H9 (cell line): Measurements from ENCODE around the gene G3BP1. TPM values are rescaled to one million over a fixed set of nuclear protein-coding genes. Genes with fewer than 3 reads are reported as not detected.

ENCODE experiments used
- DNase-seq: peaks from one replicate; pipeline ENCODE4 v3.0.0-alpha.2; 2017
- H2AFZ ChIP-seq: one replicate; pipeline ENCODE4 v1.6.1; 2013; ENCODE audit warnings: mild to moderate bottlenecking, low read length, control low read depth, moderate library complexity
- H2AK5ac ChIP-seq: 2 replicates; pipeline ENCODE4 v1.6.1; 2013; ENCODE audit warnings: low read length, control low read depth, mixed read lengths; ENCODE audit not compliant: insufficient read length
- H2BK120ac ChIP-seq: one replicate; pipeline ENCODE4 v1.6.1; 2013; ENCODE audit warnings: low read depth, mild to moderate bottlenecking, low read length, control low read depth, inconsistent platforms; ENCODE audit not compliant: poor library complexity, severe bottlenecking
- H2BK12ac ChIP-seq: 2 replicates; pipeline ENCODE4 v1.6.1; 2013; ENCODE audit warnings: low read length, control low read depth, mixed read lengths, low read depth; ENCODE audit not compliant: insufficient read length
- H2BK15ac ChIP-seq: 2 replicates; pipeline ENCODE4 v1.6.1; 2013; ENCODE audit warnings: low read depth, low read length, control low read depth
- H2BK20ac ChIP-seq: one replicate; pipeline ENCODE4 v1.6.1; 2013; ENCODE audit warnings: low read depth, mild to moderate bottlenecking, low read length, control low read depth, inconsistent platforms; ENCODE audit not compliant: poor library complexity, severe bottlenecking
- H2BK5ac ChIP-seq: 2 replicates; pipeline ENCODE4 v1.6.1; 2013; ENCODE audit warnings: low read length, control low read depth, mixed read lengths; ENCODE audit not compliant: insufficient read length
- H3K14ac ChIP-seq: 2 replicates; pipeline ENCODE4 v1.6.1; 2013; ENCODE audit warnings: low read length, control low read depth; ENCODE audit not compliant: insufficient read depth
- H3K18ac ChIP-seq: 2 replicates; pipeline ENCODE4 v1.6.1; 2013; ENCODE audit warnings: low read depth, mild to moderate bottlenecking, mixed read lengths, low read length, control low read depth; ENCODE audit not compliant: insufficient read length
- H3K23ac ChIP-seq: 2 replicates; pipeline ENCODE4 v1.6.1; 2013; ENCODE audit warnings: low read length, control low read depth, mixed read lengths, low read depth; ENCODE audit not compliant: insufficient read length
- H3K23me2 ChIP-seq: 2 replicates; pipeline ENCODE4 v1.6.1; 2013; ENCODE audit warnings: low read depth, mild to moderate bottlenecking, mixed read lengths, low read length, control low read depth; ENCODE audit not compliant: insufficient read length, poor library complexity, severe bottlenecking
- H3K27ac ChIP-seq: 2 replicates; pipeline ENCODE4 v1.5.1; 2013; ENCODE audit warnings: low read length, control low read depth, mixed read lengths, low read depth; ENCODE audit not compliant: insufficient read length
- H3K27me3 ChIP-seq: 2 replicates; pipeline ENCODE4 v1.6.1; 2013; ENCODE audit warnings: low read length, control low read depth, inconsistent platforms; ENCODE audit not compliant: insufficient read depth
- H3K4ac ChIP-seq: 2 replicates; pipeline ENCODE4 v1.6.1; 2013; ENCODE audit warnings: low read depth, mild to moderate bottlenecking, control low read depth, inconsistent platforms, low read length, moderate library complexity
- H3K4me1 ChIP-seq: 2 replicates; pipeline ENCODE4 v1.6.1; 2013; ENCODE audit warnings: low read length, control low read depth, inconsistent platforms; ENCODE audit not compliant: insufficient read depth
- H3K4me2 ChIP-seq: 2 replicates; pipeline ENCODE4 v1.6.1; 2013; ENCODE audit warnings: low read length, control low read depth, mixed read lengths; ENCODE audit not compliant: insufficient read length, insufficient read depth
- H3K56ac ChIP-seq: 2 replicates; pipeline ENCODE4 v1.6.1; 2013; ENCODE audit warnings: low read depth, mild to moderate bottlenecking, mixed read lengths, low read length, control low read depth; ENCODE audit not compliant: insufficient read length
- H3K79me1 ChIP-seq: 2 replicates; pipeline ENCODE4 v1.6.1; 2013; ENCODE audit warnings: low read depth, mild to moderate bottlenecking, moderate library complexity, low read length, control low read depth, inconsistent platforms; ENCODE audit not compliant: insufficient read depth, poor library complexity, severe bottlenecking
- H3K79me2 ChIP-seq: 2 replicates; pipeline ENCODE4 v1.6.1; 2013; ENCODE audit warnings: low read length, control low read depth, inconsistent platforms; ENCODE audit not compliant: insufficient read depth
- H3K9ac ChIP-seq: 2 replicates; pipeline ENCODE4 v1.6.1; 2013; ENCODE audit warnings: low read length, control low read depth, mixed read lengths; ENCODE audit not compliant: insufficient read length; ENCODE audit errors: extremely low read depth
- H3K9me3 ChIP-seq: one replicate; pipeline ENCODE4 v1.6.1; 2013; ENCODE audit warnings: low read depth, low read length, inconsistent platforms; ENCODE audit not compliant: control insufficient read depth
- H3T11ph ChIP-seq: one replicate; pipeline ENCODE4 v1.6.1; 2013; ENCODE audit warnings: mild to moderate bottlenecking, low read length, control low read depth, inconsistent platforms
- H4K20me1 ChIP-seq: one replicate; pipeline ENCODE4 v1.6.1; 2013; ENCODE audit not compliant: control insufficient read depth, insufficient read length, insufficient read depth
- H4K5ac ChIP-seq: 2 replicates; pipeline ENCODE4 v1.6.1; 2013; ENCODE audit warnings: low read depth, mild to moderate bottlenecking, mixed read lengths, low read length, control low read depth; ENCODE audit not compliant: insufficient read length
- H4K8ac ChIP-seq: replicated peaks from 2 replicates; pipeline ENCODE4 v1.6.1; 2013; ENCODE audit warnings: low read length, control low read depth, mixed read lengths, low read depth; ENCODE audit not compliant: insufficient read length
- H4K91ac ChIP-seq: 2 replicates; pipeline ENCODE4 v1.6.1; 2013; ENCODE audit warnings: low read depth, mild to moderate bottlenecking, moderate library complexity, mixed read lengths, low read length, control low read depth; ENCODE audit not compliant: insufficient read length
- H3K27ac Mint-ChIP-seq, 3 experiments: 2 replicates in 2 of 3; 3 replicates in 1 of 3; pipeline ENCODE4 v1.8.0; 2020 to 2021; ENCODE audit warnings: mixed read lengths in 3 of 3, mild to moderate bottlenecking in 1 of 3, moderate library complexity in 1 of 3
- H3K27me3 Mint-ChIP-seq: 2 replicates; pipeline ENCODE4 v1.8.0; 2021; ENCODE audit warnings: low read depth, mild to moderate bottlenecking, moderate library complexity, mixed read lengths
- H3K36me3 Mint-ChIP-seq, 3 experiments: 2 replicates in 2 of 3; 3 replicates in 1 of 3; pipeline ENCODE4 v1.8.0; 2020 to 2021; ENCODE audit warnings: low read depth in 3 of 3, mixed read lengths in 3 of 3; ENCODE audit not compliant: insufficient read depth in 1 of 3
- H3K4me1 Mint-ChIP-seq, 2 experiments: 2 replicates each; pipeline ENCODE4 v1.8.0; 2020; ENCODE audit warnings: mixed read lengths in 2 of 2
- H3K4me3 Mint-ChIP-seq, 2 experiments: 2 replicates in 1 of 2; 3 replicates in 1 of 2; pipeline ENCODE4 v1.8.0; 2020 to 2021; ENCODE audit warnings: mild to moderate bottlenecking in 2 of 2, mixed read lengths in 2 of 2, moderate library complexity in 1 of 2
- H3K9me3 Mint-ChIP-seq, 2 experiments: 2 replicates in 1 of 2; 3 replicates in 1 of 2; pipeline ENCODE4 v1.8.0; 2020; ENCODE audit warnings: mild to moderate bottlenecking in 2 of 2, mixed read lengths in 2 of 2, moderate library complexity in 1 of 2
- CTCF ChIP-seq: fragments of 200-600 bp; sonication (generic); conservative IDR thresholded peaks from 3 replicates; pipeline ENCODE4 v1.8.0; 2021; ENCODE audit warnings: antibody characterized with exemption, mild to moderate bottlenecking
- WGBS: extraction: QIAGEN DNeasy Blood & Tissue Kit; methylation state at CpG from one replicate; pipeline ENCODE4 v1.1.7; 2013; ENCODE audit warnings: missing lambda C conversion rate, low lambda C conversion rate, mixed read lengths; ENCODE audit not compliant: insufficient read length; ENCODE audit errors: extremely low coverage; 5-methylcytosine and 5-hydroxymethylcytosine counted together
- total RNA-seq: library from RNA; stranded (reverse); gene quantifications from 2 replicates; pipeline ENCODE4 v1.2.1, GENCODE V29; 2021

G3BP1 gene
- total RNA-seq, 1 experiment from 2014 or later = 439 TPM

GRCh38 chr5:151786468-151786867 is 14.7 kb downstream of the G3BP1 start:
- H2BK120ac ChIP-seq = no peak overlapping the region
- Mint-ChIP-seq H3K27me3 (no peaks in the 10 kb centered on the region), H3K9me3 (no peaks in the 10 kb centered on the region), H3K4me1 (peaks cover 20 to 23% of the 10 kb centered on the region in 2 experiments), H3K27ac (peak overlapping the region in 2 of 3 experiments; percentile 19 to 73; a peak in 2 of 7 replicates), H3K4me3 (no peak overlapping the region), H3K36me3 (peaks cover 35 to 59% (median 52%) of the 10 kb centered on the region in 3 experiments)
- TF ChIP-seq CTCF = no peak
- no peaks in the 10 kb centered on the region for H3K9me3 ChIP-seq
- no peaks in the 10 kb centered on the region for H3K27me3 ChIP-seq
- H4K5ac ChIP-seq = no peak overlapping the region
- no peaks in the 10 kb centered on the region for H4K20me1 ChIP-seq
- no peak overlapping the region for H2AFZ ChIP-seq
- H4K91ac ChIP-seq = no peak overlapping the region
- no peak overlapping the region for H2BK12ac ChIP-seq
- peaks cover 3% of the 10 kb centered on the region for H3K79me1 ChIP-seq
- no CpG with 5 or more reads among the region's 4 CpGs for WGBS
- no peak for DNase-seq
- H2BK5ac ChIP-seq = no peak overlapping the region
- H3K4me1 ChIP-seq = no peaks in the 10 kb centered on the region; the same call in 1 of the 2 replicates
- H3K18ac ChIP-seq = no peak overlapping the region
- H2BK20ac ChIP-seq = no peak overlapping the region
- H3K4me2 ChIP-seq = no peak overlapping the region
- no peak overlapping the region for H3K14ac ChIP-seq
- no peak overlapping the region for H2AK5ac ChIP-seq
- no peak overlapping the region for H3K56ac ChIP-seq
- no peak overlapping the region for H3K9ac ChIP-seq
- no peak overlapping the region for H3K27ac ChIP-seq
- no peak overlapping the region for H4K8ac ChIP-seq
- H3K23ac ChIP-seq = no peak overlapping the region
- no peak overlapping the region for H3K4ac ChIP-seq
- no peaks in the 10 kb centered on the region for H3K23me2 ChIP-seq
- H3K79me2 ChIP-seq = peaks cover 54% of the 10 kb centered on the region
- H3T11ph ChIP-seq = no peak overlapping the region
- H2BK15ac ChIP-seq = no peak overlapping the region
